ENCODE measurements around the gene HSD17B2.

The HSD17B2 gene

DNA sequence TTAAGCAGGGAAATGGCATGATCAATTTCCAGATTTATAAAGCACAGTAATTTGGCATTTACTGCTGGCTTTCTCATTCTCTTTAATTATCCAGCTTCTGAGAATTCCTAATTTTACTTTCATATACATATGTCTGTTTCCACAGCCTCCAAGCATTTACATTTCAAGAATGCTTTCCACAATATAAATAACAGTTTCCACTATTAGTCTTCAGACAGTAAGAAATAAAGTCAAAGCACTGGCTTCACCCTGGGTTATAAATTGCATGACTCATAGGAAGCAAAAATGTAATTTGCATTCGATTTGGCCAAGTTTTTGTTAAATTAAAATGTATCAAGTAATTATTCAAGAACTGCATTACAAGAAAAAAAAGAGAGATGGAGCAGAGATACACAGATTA lies 81.5 kb downstream of the HSD17B2 start:
- Histone ChIP-seq H2BK12ac (ENCODE audit: low read length in 2 of 2) (no peak overlapping the region), H3K14ac (ENCODE audit: low read length in 2 of 2) (no peak overlapping the region), H3K9me3 (ENCODE audit: control insufficient read depth, low read length) (no peaks in the 10 kb centered on the region), H3K79me1 (replicated peaks; ENCODE audit: low read length, poor library complexity, severe bottlenecking) (no peaks in the 10 kb centered on the region), H3K4me1 (ENCODE audit: control insufficient read depth, insufficient read depth, low read depth, low read length) (no peaks in the 10 kb centered on the region), H4K91ac (ENCODE audit: low read length) (no peak overlapping the region), H3K4me2 (ENCODE audit: low read length, poor library complexity, severe bottlenecking) (no peak overlapping the region), H3K9ac (ENCODE audit: low read length) (no peak overlapping the region), H2AFZ (ENCODE audit: low read depth, low read length) (no peak overlapping the region), H3K18ac (ENCODE audit: low read depth in 1 of 2, low read length in 2 of 2) (no peak overlapping the region), H3K27ac (ENCODE audit: low read length, poor library complexity, severe bottlenecking) (no peak overlapping the region), H2AK5ac (ENCODE audit: low read length, severe bottlenecking) (no peak overlapping the region), H2BK120ac (ENCODE audit: low read depth, low read length) (no peak overlapping the region), H2BK5ac (ENCODE audit: low read depth, low read length, poor library complexity, severe bottlenecking) (no peak overlapping the region), H3K36me3 (ENCODE audit: control insufficient read depth in 1 of 2, insufficient read depth in 2 of 2, low read depth in 1 of 2, low read length in 2 of 2) (no peaks in the 10 kb centered on the region), H3K23ac (ENCODE audit: low read length in 2 of 2) (no peak overlapping the region), H3K4ac (ENCODE audit: low read depth in 1 of 2, low read length in 2 of 2) (no peak overlapping the region), H2BK15ac (ENCODE audit: low read depth, poor library complexity, severe bottlenecking) (no peak overlapping the region), H3K4me3 (ENCODE audit: insufficient read depth in 1 of 2, low read depth in 1 of 2, low read length in 2 of 2) (no peak overlapping the region), H4K8ac (ENCODE audit: low read length) (no peak overlapping the region), H3K27me3 (ENCODE audit: control insufficient read depth in 1 of 2, insufficient read depth in 1 of 2, low read length in 2 of 2) (peaks cover 0 to 3% of the 10 kb centered on the region in 2 experiments)
- no peak for DNase-seq
- no CpG with 5 or more reads among the region's 1 CpG for WGBS

DNA sequence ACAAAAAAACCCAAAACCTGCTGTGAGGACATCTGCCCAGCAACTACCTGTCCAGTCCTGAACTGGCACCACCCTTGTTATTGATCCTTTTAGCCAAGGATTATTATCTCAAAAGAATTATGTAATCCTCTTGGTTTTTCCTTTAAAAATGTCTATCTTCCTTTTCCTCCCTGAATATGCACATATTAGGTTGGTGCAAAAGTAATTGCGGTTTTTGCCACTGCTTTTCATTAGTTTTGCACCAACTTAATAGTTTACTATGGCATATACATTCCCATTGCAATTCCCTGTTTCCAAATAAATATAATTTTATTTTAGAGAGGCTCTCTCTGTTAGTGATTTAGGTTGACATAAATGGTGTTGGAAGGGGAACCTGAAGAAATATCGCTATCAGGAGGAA lies 83.7 kb downstream of the HSD17B2 start:
- Histone ChIP-seq H3K79me1 (replicated peaks; ENCODE audit: low read length, poor library complexity, severe bottlenecking) (no peaks in the 10 kb centered on the region), H3K36me3 (ENCODE audit: control insufficient read depth in 1 of 2, insufficient read depth in 2 of 2, low read depth in 1 of 2, low read length in 2 of 2) (no peaks in the 10 kb centered on the region), H3K4ac (ENCODE audit: low read depth in 1 of 2, low read length in 2 of 2) (no peak overlapping the region), H3K4me3 (ENCODE audit: insufficient read depth in 1 of 2, low read depth in 1 of 2, low read length in 2 of 2) (no peak overlapping the region), H2BK12ac (ENCODE audit: low read length in 2 of 2) (no peak overlapping the region), H3K9me3 (ENCODE audit: control insufficient read depth, low read length) (no peaks in the 10 kb centered on the region), H3K9ac (ENCODE audit: low read length) (no peak overlapping the region), H3K27me3 (ENCODE audit: control insufficient read depth in 1 of 2, insufficient read depth in 1 of 2, low read length in 2 of 2) (no peaks in the 10 kb centered on the region), H3K27ac (ENCODE audit: low read length, poor library complexity, severe bottlenecking) (no peak overlapping the region), H4K8ac (ENCODE audit: low read length) (no peak overlapping the region), H2BK5ac (ENCODE audit: low read depth, low read length, poor library complexity, severe bottlenecking) (no peak overlapping the region), H2AFZ (ENCODE audit: low read depth, low read length) (no peak overlapping the region), H4K91ac (ENCODE audit: low read length) (no peak overlapping the region), H3K4me1 (ENCODE audit: control insufficient read depth, insufficient read depth, low read depth, low read length) (no peaks in the 10 kb centered on the region), H3K14ac (ENCODE audit: low read length in 2 of 2) (no peak overlapping the region), H2AK5ac (ENCODE audit: low read length, severe bottlenecking) (no peak overlapping the region), H3K23ac (ENCODE audit: low read length in 2 of 2) (no peak overlapping the region), H2BK120ac (ENCODE audit: low read depth, low read length) (no peak overlapping the region), H3K4me2 (ENCODE audit: low read length, poor library complexity, severe bottlenecking) (no peak overlapping the region), H2BK15ac (ENCODE audit: low read depth, poor library complexity, severe bottlenecking) (no peak overlapping the region), H3K18ac (ENCODE audit: low read depth in 1 of 2, low read length in 2 of 2) (no peak overlapping the region)
- WGBS, result 86% methylated on average over 2 of the region's 2 CpGs
- no peak for DNase-seq

DNA sequence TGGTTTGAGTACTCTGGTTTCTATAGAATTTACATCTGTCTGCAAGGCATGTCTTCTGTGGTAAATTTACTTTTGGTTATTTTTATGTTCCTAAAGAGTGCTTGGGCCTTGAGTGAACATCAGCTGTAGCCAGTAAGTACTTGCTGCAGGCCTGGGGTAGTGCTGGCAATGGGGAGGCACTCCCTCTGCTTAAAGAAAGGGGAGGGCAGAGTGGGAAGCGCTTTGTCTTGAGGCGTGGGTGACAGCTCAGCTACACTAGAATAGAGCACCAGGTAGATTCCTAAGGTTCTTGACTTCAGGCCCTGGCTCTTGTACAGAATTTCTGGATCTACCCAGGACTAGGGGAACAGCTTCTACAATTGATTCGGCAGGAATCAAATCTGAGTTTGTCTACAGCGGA lies 84.4 kb downstream of the HSD17B2 start:
- H3K4me2 ChIP-seq (ENCODE audit: low read length, poor library complexity, severe bottlenecking), result no peak overlapping the region
- H2BK15ac ChIP-seq (ENCODE audit: low read depth, poor library complexity, severe bottlenecking), result no peak overlapping the region
- H3K79me1 ChIP-seq (replicated peaks; ENCODE audit: low read length, poor library complexity, severe bottlenecking), result no peaks in the 10 kb centered on the region
- no peaks in the 10 kb centered on the region for H3K27me3 ChIP-seq (ENCODE audit: control insufficient read depth in 1 of 2, insufficient read depth in 1 of 2, low read length in 2 of 2)
- H2BK120ac ChIP-seq (ENCODE audit: low read depth, low read length), result no peak overlapping the region
- no peak overlapping the region for H3K23ac ChIP-seq (ENCODE audit: low read length in 2 of 2)
- H2BK12ac ChIP-seq (ENCODE audit: low read length in 2 of 2), result no peak overlapping the region
- no peak for DNase-seq
- no peaks in the 10 kb centered on the region for H3K4me1 ChIP-seq (ENCODE audit: control insufficient read depth, insufficient read depth, low read depth, low read length)
- no peak overlapping the region for H2BK5ac ChIP-seq (ENCODE audit: low read depth, low read length, poor library complexity, severe bottlenecking)
- no peak overlapping the region for H2AK5ac ChIP-seq (ENCODE audit: low read length, severe bottlenecking)
- H3K27ac ChIP-seq (ENCODE audit: low read length, poor library complexity, severe bottlenecking), result no peak overlapping the region
- H4K91ac ChIP-seq (ENCODE audit: low read length), result no peak overlapping the region
- no peak overlapping the region for H2AFZ ChIP-seq (ENCODE audit: low read depth, low read length)
- H4K8ac ChIP-seq (ENCODE audit: low read length), result no peak overlapping the region
- H3K18ac ChIP-seq (ENCODE audit: low read depth in 1 of 2, low read length in 2 of 2), result no peak overlapping the region
- H3K36me3 ChIP-seq (ENCODE audit: control insufficient read depth in 1 of 2, insufficient read depth in 2 of 2, low read depth in 1 of 2, low read length in 2 of 2), result no peaks in the 10 kb centered on the region
- 70% methylated on average over 4 of the region's 4 CpGs for WGBS
- no peak overlapping the region for H3K4me3 ChIP-seq (ENCODE audit: insufficient read depth in 1 of 2, low read depth in 1 of 2, low read length in 2 of 2)
- H3K4ac ChIP-seq (ENCODE audit: low read depth in 1 of 2, low read length in 2 of 2), result no peak overlapping the region
- no peaks in the 10 kb centered on the region for H3K9me3 ChIP-seq (ENCODE audit: control insufficient read depth, low read length)
- H3K9ac ChIP-seq (ENCODE audit: low read length), result no peak overlapping the region
- H3K14ac ChIP-seq (ENCODE audit: low read length in 2 of 2), result no peak overlapping the region

DNA sequence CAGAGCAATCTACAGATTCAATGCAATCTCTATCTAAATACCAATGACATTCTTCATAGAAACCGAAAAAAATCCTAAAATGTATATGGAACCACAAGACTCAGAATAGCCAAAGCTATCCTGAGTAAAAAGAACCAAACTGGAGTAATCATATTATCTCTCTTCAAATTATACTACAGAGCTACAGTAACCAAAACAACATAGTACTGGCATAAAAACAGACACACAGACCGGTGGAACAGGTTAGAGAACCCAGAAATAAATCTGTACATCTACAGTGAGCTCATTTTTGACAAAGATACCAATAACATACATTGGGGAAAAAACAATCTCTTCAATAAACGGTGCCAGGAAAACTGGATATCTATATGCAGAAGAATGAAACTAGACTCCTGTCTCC lies 89.6 kb downstream of the HSD17B2 start:
- Histone ChIP-seq H3K14ac (ENCODE audit: low read length in 2 of 2) (no peak overlapping the region), H3K36me3 (ENCODE audit: control insufficient read depth in 1 of 2, insufficient read depth in 2 of 2, low read depth in 1 of 2, low read length in 2 of 2) (no peaks in the 10 kb centered on the region), H3K9me3 (ENCODE audit: control insufficient read depth, low read length) (no peaks in the 10 kb centered on the region), H3K4me3 (ENCODE audit: insufficient read depth in 1 of 2, low read depth in 1 of 2, low read length in 2 of 2) (no peak overlapping the region), H2BK15ac (ENCODE audit: low read depth, poor library complexity, severe bottlenecking) (no peak overlapping the region), H3K4me1 (ENCODE audit: control insufficient read depth, insufficient read depth, low read depth, low read length) (no peaks in the 10 kb centered on the region), H4K91ac (ENCODE audit: low read length) (no peak overlapping the region), H2AK5ac (ENCODE audit: low read length, severe bottlenecking) (no peak overlapping the region), H2BK5ac (ENCODE audit: low read depth, low read length, poor library complexity, severe bottlenecking) (no peak overlapping the region), H3K23ac (ENCODE audit: low read length in 2 of 2) (no peak overlapping the region), H3K4ac (ENCODE audit: low read depth in 1 of 2, low read length in 2 of 2) (no peak overlapping the region), H2AFZ (ENCODE audit: low read depth, low read length) (no peak overlapping the region), H2BK120ac (ENCODE audit: low read depth, low read length) (no peak overlapping the region), H2BK12ac (ENCODE audit: low read length in 2 of 2) (no peak overlapping the region), H3K9ac (ENCODE audit: low read length) (no peak overlapping the region), H4K8ac (ENCODE audit: low read length) (no peak overlapping the region), H3K79me1 (replicated peaks; ENCODE audit: low read length, poor library complexity, severe bottlenecking) (no peaks in the 10 kb centered on the region), H3K27ac (ENCODE audit: low read length, poor library complexity, severe bottlenecking) (no peak overlapping the region), H3K18ac (ENCODE audit: low read depth in 1 of 2, low read length in 2 of 2) (no peak overlapping the region), H3K27me3 (ENCODE audit: control insufficient read depth in 1 of 2, insufficient read depth in 1 of 2, low read length in 2 of 2) (no peaks in the 10 kb centered on the region), H3K4me2 (ENCODE audit: low read length, poor library complexity, severe bottlenecking) (no peak overlapping the region)
- 81% methylated on average over 3 of the region's 3 CpGs for WGBS
- DNase-seq, result no peak
